HG02642 (cell line): ENCODE data around the gene CA5A.
"Not testable (repeated sequence)": the region's sequence is repeated elsewhere in the genome, so short reads cannot be mapped to it uniquely, and the experiment has no call there.

Source experiments
- ATAC-seq: cut with Tn5 transposase; IDR thresholded peaks from one replicate; pipeline ENCODE4 v1.9.1; 2021; ENCODE audit warnings: mild to moderate bottlenecking; ENCODE audit not compliant: unreplicated experiment, poor library complexity

CA5A gene

GRCh38 chr16:87874639-87875427, 61.5 kb downstream of the CA5A start:
- no peak for ATAC-seq

- not testable (repeated sequence) for ATAC-seq
Measured at GRCh38 chr16:87870418-87871291, 65.7 kb downstream of the CA5A start.

GRCh38 chr16:87869879-87870417, 66.4 kb downstream of the CA5A start:
- ATAC-seq, result not testable (repeated sequence)

- ATAC-seq, result peak; percentile 74
Measured at GRCh38 chr16:87869061-87869878, 67.1 kb downstream of the CA5A start, which contains the start of gene SLC7A5. TSS of gene SLC7A5 (minus strand) at chr16:87869507. CDS start at chr16:87869422, 85 bp downstream.

GRCh38 chr16:87868254-87869029, 67.9 kb downstream of the CA5A start:
- peak; percentile 21 for ATAC-seq

- ATAC-seq, result not testable (repeated sequence)
Measured at GRCh38 chr16:87865902-87866555, 70.3 kb downstream of the CA5A start.

- ATAC-seq, result no peak
Measured at GRCh38 chr16:87864331-87864989, 71.9 kb downstream of the CA5A start.

- ATAC-seq, result not testable (repeated sequence)
Measured at GRCh38 chr16:87863327-87863635, 73.0 kb downstream of the CA5A start.

GRCh38 chr16:87862597-87863326, 73.6 kb downstream of the CA5A start:
- ATAC-seq, result not testable (repeated sequence)

GRCh38 chr16:87861300-87862099, 74.8 kb downstream of the CA5A start:
- ATAC-seq, result not testable (repeated sequence)

GRCh38 chr16:87860553-87861299, 75.6 kb downstream of the CA5A start:
- ATAC-seq, result no peak

GRCh38 chr16:87858151-87858993, 78.0 kb downstream of the CA5A start:
- ATAC-seq, result not testable (repeated sequence)

GRCh38 chr16:87856791-87857228, 79.5 kb downstream of the CA5A start:
- no peak for ATAC-seq

- ATAC-seq, result no peak
Measured at GRCh38 chr16:87855852-87856715, 80.2 kb downstream of the CA5A start.
